Activated CD4-positive, CD25-positive, alpha-beta regulatory T cell treated with anti-CD3 and anti-CD28 coated beads, Interleukin-2, amount 50 U/mL, for 16 hours (primary cell): ENCODE measurements around the gene NT5DC3.

Source experiments
- DNase-seq: peaks from one replicate; pipeline ENCODE4 v3.0.0-alpha.2; 2020; ENCODE audit warnings: low read depth, low spot score

NT5DC3 gene

DNA sequence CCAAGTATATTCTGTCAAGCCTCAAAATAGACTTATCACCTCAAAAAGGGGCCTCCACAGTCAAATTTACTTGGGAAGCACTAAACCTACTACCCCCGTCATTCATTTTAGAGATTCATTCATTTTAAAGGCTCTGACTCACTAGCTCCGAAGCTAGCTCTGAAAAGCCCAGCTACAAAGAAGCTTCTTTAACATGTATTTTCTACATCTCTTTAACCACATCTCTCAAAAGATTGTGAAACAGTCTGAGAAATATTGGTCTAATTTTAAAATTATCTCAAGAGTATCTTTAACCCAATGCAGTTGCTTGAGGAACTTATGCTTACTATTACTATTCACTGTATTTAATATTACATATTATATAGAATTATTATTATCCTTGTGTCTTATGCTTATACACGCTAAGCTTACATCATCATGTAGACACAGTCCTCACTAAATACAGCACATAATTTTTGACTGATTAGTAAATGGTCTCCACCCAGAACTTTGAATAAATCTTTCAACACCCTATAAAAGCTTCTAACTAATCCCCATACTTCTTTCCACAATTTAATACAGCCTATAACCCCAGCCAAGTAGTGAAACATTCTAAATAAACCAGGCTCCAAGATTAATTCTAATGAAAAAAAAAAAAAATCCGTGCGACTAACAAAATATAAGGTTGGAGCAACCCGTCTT lies 7.8 kb downstream of the NT5DC3 start:
- DNase-seq, result no peak

DNA sequence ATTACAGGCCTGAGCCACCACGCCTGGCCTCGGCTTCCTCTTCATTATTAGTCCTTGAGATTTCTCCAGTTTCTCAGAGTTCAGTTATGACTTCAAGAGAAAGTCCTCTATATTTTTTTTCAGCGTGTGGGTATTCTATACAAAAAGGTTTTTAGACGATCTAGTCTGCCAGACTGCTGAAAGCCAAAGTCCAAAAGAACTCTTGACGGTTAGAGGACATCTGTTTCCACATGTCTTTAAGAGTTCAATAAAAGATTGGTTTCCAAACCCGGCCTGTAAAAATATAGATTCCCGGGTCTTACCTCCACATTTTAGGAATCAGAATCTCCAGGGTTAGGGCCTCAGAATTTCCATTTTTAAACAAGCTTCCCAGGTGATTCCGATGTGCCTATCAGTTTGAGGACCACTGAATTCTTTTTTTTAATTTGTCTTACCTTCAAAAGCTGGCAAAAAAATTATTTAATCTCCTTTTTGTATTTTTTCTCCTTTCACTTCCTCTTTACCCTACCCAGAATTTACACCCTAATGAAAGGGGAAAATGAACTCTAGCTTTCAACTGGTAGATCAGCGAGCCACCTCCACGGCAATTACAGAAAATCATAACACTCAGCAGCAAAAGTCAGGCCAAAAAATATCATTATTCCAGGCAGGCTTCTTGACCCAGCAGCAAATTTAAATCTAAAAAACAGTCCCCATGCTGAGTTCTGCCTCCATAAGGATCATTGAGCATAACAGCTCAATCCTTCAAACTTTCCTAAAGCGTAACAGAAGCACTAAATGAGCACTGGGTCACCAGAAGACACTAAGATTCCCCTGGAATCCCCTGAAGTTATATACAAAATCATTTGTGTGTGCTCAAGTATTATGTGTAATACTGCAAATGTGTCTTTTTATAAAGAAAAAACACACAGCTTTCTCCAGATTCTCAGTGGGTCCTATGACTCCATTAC lies 8.7 kb downstream of the NT5DC3 start:
- DNase-seq, result no peak

DNA sequence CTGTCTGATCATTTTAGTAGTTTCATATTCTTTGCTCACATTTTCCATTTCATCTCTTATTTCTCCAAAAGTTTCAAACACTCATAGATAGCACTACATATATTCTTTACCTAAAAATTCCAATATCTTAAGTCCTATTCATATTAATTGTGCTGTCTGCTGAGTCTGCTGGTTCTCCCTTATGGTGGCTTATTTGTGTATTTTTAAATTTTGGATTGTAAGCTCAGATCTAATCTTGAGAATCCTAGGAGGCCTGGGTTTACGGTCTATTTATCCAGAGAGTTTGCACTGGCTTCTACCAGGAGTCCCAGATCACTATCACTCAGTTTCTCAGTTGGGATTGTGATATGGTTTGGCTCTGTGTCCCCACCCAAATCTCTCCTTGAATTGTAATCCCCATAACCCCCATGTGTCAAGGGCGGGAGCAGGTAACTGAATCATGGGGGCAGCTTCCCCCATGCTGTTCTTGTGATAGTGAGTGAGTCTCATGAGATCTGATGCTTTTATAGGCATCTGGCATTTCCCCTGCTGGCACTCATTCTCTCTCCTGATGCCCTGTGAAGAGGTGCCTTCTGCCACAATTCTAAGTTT lies 10.2 kb downstream of the NT5DC3 start:
- DNase-seq, result no peak

DNA sequence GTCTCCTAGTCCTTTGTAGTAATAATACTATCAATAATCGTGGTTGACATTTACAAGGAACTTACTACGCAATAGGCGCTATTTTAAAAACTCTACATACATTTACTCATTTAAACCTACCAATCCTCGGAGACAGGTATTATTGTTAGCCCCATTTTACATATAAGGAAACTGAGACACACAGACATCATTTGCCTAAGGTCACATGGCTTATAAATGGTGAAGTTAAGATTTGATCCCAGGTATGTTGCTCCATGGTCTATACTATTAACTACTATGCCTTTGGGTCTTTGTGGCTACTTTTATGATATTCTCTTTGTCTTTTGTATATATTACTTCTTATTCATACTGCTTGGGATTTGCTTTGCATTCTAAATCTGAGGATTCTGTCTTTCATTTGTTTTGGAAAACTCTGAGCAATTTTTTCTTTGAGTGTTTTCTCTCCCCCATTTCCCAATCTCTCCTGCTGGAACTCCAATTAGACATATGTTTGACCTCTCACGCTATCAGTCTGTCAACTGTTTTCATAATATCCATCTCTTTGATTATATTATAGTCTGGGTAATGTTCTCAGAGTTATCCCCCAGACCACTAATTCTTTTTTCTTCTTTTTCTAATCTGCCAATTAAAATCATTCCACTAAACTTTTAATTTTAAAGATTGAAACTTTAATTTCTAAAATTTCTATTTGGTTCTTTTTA lies 10.9 kb downstream of the NT5DC3 start:
- DNase-seq, result no peak

DNA sequence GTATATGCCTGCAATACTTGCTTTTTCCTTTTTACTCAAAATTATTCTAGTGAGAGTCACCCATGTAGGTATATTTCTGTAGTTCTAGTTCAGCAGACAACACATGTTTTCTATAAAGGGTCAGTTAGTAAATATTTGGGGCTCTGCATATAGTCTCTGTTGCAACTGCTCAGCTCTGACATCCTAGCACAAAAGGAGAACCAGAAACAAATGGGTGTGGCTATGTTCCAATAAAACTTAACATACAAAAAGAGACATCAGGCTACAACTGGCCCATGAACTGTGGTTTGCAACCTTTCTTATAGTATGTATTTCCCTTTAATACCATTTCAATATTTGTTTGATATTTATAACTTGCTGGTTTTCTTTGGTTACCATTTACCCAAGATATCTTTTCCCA lies 11.9 kb downstream of the NT5DC3 start:
- DNase-seq, result no peak

DNA sequence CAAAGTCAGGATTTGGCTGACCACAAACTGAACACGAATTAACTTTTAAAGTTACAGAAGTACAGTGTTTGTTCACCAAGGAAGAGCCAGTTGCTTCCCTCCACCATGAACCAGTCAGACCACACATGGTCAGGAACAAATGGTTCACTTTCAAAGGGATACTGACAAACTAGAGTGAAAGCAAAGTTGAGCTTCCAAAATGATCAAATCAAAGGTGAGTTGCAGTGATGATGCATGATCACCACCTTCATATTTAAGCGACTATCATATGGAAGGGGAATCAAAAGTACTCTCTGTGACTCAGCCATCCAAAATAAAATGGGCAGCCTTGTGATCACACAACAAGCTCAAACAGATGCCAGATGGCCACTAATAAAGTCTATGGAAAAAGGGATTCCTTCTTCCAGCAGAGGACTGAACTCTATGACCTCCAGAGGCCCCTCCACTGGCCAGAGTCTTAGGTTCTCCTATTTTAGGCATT lies 13.1 kb downstream of the NT5DC3 start:
- DNase-seq, result no peak

DNA sequence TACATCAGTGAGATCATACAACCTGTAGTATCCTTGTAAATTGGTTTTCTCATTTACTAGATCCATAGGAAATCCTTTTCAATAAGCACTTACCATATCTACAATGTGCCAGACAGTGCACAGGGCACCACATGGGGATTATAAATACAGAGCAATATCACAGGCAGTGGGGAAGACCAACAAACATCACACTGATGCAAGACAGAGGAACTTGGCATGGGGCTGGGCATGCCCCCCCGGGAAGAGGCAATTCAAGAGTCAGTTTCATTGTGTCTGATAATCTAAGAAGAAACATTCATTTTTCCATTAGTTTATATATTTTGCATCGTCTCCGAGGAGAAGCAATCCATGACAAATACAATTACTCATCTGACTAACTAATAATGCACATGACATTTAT lies 16.2 kb downstream of the NT5DC3 start:
- DNase-seq, result no peak

DNA sequence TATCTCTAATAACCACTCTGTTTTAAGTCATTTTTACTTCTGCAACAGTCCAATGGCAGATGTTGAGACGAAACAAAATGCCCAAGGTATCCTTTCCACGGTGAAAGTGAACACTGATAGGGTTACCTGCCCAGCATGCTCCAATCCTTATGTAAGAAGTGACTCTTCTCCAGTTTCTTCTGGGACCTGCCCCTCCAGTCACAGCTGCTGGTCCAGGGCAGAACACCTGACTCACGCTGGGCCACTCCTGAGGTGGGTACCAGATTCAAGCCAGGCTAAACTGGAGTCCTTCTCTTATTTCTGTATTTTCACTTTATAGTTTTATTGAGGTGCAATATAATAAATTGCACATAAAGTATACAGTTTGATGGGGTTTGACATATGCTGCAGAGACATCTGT lies 16.7 kb downstream of the NT5DC3 start:
- DNase-seq, result no peak

DNA sequence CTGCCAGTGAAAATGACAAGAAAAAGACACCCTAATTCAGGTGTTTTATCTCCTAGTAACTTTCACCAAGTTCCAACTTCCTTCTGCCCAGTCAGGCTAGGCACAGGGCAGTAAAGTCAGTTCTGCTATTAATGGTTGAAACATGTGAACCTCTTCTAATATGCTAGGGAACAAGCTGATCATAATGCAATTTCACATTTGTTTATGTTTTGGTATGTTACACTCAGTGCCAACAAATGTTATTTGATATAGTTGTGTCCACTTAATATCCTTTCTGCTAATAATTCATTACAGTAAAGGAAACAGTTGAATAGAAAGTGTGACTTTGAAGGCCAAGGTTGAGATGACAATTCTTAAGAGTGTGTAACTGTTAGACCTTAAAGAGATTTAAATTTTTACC lies 17.2 kb downstream of the NT5DC3 start:
- no peak for DNase-seq

DNA sequence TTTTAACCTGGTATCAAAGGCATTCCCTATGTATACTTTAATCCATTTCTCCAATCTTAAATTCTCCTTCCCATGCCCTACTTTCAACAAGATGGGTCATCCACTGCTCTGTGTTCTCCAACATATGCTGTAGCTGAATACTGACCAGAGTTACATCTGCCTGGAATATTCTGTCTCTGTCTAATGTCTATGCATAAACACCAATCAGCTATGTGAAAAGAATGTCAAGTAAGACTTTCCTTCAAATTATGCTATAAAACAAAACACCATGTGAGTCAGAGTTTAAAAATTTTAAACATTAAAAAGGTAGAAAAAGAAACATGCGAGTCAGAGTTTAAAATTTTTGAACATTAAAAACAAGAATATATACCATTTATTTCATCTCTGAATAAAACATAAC lies 19.3 kb downstream of the NT5DC3 start:
- no peak for DNase-seq

DNA sequence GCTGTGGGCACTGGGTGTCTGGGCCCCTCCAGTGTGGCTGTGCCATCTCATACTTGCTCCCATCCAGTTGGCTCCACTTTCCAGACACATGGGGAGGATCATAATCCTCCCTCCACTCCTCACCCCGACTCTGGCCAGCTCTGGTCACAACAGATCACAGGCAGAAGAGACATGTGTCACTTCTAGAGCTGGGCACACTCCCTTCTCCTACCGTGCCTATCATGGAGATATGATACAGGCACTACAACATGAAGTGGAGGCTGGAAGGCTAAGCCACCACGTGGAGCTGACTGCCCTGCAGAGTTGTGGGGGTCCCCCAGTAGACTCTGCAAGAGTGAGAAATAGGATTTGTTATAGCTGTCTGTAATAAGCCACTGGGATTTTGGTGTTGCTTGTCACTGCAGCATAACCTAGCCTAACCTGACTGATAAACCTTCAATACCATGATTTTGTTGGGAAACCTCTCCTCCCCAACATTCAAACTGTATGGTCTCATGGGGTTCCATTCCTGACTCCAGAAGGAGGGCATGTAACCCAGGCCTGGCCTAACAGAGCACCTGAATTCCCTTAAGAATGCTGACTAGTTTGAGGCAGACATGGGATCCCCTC lies 20.0 kb downstream of the NT5DC3 start:
- no peak for DNase-seq

DNA sequence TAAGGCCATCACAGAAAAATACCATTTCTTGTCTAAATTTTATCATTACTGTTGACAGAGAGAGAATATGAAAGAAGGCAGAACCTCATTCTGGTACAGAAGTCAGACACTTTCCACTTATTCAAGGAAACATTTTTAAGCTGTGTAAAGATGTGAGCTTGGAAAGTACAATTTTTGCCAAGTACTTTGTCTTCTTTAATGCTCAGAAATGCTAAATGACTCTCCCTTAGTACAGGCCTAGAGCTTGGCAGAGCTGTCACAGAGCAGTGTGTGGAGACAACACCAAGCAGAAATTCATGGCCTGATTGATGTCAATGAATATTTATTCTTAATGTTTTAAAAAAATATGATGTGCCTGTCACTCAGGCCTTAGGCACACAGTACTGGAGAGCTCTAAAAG lies 20.7 kb downstream of the NT5DC3 start:
- DNase-seq, result no peak

DNA sequence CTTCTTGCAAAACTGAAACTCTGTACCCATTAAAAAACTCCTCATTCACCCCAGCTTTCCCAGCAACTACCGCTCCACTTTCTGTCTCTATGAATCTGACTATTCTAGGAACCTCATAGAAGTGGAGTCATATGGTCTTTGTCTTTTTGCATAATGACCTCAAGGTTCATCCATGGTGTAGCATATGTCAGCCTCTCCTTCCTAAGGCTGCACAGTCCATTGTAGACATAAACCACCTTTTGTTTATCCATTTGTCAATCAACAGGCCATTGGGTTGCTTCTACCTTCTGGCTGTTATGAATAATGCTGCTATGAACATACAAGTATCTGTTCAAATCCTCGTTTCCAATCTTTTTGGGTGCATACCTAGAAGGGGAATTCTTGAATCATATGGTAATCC lies 21.1 kb downstream of the NT5DC3 start:
- no peak for DNase-seq

DNA sequence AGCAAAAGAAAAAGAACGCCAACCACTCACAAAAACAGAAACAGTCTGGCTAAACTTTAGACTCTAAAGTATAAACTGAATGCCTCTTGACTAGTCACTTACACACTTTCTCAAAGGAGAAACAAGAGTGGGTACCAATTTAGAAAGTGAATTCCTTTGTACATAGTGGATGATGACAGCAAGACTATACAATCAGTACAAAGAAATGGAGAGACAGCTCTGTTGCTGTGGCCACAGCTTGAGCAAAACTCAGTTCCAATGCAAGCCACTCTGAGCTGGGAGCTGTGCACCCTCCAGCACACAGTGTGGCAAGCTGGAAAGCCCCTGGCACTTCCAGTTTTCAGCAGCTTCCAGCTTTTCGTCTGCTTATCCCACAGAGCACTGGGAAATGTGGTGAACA lies 21.7 kb downstream of the NT5DC3 start:
- no peak for DNase-seq

DNA sequence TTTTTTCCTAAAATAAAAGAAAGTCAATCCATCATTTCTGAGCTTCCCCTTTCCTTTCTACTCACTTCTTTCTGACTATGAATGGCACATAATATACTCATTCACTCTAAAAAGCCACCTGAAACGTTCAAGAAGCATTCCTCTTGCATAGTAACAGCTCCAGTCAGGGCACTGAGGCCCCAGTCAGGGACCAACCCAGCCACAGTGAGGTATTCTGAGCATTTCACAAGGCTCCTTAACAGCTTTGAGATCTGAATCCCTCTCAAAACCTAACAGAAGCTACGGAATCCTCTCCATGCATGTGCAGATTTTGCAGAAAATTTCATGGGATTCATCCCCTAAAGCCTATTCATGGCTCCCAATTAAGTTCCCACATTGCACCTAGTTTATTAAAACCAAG lies 23.2 kb downstream of the NT5DC3 start:
- no peak for DNase-seq

DNA sequence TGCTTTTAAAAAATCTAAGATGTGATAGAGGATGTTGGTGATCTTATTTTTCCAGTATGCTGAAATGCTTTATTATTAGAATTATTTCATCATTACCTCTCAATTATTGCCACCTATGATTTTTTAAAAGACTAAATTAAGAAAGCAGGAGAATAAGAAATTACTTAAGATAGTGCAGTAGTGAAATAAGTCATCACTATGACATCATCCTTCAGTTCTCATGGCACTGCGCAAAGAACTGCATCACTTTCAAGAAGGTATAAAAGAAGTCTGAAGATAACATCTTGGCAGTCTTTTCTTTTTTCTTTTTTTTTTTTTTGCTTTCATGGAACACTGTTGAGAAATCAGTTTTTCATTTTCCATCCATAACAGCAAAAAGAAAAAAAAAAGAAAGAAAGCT lies 24.4 kb downstream of the NT5DC3 start:
- DNase-seq, result no peak

DNA sequence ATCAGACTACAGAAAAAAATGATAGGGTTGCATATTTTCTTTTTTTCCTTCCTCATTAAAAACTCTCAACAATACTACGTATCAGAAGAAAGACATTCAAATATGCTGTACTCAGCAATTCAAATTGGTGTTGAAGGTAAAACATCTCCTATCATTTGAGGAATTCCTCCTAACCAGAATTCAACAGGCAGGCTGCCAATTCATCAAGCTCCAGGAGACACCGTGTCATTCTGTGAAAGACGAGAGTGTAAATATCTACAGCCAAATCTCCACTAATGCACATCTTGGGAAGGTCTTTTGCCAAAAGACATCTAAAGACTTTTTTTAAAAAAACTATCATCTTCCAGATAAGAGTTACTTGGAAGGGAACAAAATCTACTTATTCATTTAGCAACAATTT lies 26.6 kb downstream of the NT5DC3 start:
- no peak for DNase-seq

DNA sequence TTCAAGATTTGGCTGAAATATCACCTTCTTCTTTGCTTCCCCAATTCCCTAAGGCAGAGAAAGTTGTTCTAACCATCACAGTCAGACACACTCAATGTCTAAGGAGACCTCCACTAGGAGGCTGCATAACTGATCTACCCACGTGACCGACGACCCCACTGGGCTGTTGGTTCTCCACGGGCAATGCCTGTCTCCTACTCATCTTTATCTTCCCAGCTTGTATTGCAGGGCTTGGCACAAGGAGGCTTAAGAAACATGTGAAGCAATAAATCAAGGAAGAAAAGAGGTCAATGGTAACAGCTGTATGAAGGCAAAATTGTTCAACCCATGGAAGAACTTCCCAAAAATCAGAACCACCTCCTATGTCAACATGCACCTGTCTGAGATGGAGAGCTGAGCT lies 27.1 kb downstream of the NT5DC3 start:
- no peak for DNase-seq

DNA sequence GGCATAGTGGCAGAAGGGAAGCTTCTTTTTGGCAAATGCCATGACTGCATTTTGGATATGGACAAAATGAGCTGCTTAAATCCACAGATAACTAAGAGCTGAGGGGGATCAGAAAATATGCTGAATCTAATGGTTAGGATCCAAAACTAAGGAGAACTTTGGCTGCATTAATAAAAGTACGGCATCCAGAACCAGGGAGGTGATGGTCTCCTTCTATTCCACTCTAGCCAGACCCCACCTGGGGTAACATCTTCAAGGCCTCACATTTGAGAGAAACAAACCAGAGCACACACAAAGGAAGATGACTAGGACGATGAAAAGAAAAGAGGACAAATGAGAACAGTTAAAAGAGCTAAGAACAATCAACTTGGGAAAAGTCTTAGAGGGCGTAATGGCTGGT lies 27.6 kb downstream of the NT5DC3 start:
- DNase-seq, result no peak

DNA sequence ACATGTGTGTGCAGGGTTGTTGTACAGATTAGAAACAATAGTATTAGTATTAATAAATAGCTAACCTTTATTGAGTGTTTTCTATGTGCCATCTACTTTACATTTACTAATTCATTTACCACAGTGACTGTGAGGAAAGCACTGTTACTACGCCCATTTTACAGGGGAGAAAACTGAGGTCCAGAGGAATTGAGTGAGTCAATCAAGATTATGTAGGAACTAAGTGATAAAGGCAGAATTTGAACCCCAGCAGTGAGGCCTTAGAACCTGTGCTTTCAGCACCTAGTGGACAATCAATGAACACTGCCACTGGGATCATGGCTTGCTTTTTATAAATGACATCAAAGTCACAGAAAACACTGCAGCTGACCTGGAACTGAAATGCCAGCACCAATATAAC lies 28.2 kb downstream of the NT5DC3 start:
- no peak for DNase-seq

DNA sequence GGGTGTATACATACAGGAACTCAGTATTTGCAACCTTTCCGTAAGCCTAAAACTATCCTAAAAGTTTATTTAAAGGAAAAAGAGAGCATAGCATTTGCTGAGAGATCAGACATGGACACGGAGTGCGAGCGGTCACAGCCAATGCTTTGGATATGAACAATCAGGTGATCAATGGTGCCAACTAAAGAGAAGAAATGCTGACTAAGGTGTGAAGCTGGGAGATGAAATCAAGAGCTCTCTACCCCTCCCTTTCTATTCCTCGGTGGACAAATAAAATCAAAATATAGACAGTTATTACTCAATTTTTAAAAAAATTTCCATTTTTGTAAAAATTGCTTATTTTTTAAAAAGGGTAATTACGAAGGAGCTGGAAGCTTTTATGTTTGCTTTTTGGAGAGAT lies 29.2 kb downstream of the NT5DC3 start:
- no peak for DNase-seq

DNA sequence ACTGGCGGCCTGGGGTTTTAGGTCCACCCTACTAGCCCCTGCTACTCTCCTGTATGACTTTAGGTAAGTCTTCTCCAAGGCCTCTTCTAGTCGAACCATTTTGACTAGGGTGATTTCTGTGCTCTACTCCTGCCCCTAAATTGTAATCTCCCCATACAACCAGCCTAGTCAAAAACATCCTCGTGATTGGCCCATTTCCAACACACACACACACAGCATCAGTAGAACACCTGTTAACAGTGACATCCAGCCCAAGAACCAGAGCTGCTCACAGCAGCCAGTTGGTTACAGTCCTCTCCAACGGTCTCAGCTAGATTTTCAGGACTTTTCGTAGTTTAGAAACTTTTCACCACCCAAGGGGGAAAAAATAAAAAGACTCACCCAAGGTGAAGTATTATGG lies 30.9 kb downstream of the NT5DC3 start:
- DNase-seq, result no peak
